SK-N-SH (cell line): ENCODE measurements around the gene IL17REL. TPM values are rescaled to one million over a fixed set of nuclear protein-coding genes. Genes with fewer than 3 reads are reported as not detected.

Experiments used
- CTCF ChIA-PET: fragments of 300-600, 350-600 bp; formaldehyde crosslinking; extraction: SDS; loops from one replicate; lab custom pipeline; 2021; lab: Yijun Ruan, JAX
- POLR2A ChIA-PET: fragments of 350-600 bp; sonication (Branson Sonifier 250); formaldehyde crosslinking; extraction: SDS; loops from one replicate; lab custom pipeline; 2020; ENCODE audit warnings: antibody characterized with exemption, inconsistent platforms; lab: Yijun Ruan, JAX
- DNase-seq: peaks from one replicate; pipeline ENCODE4 v3.0.0; 2012
- H2AFZ ChIP-seq: fragments of 200-600 bp; sonication (generic); 2 replicates; pipeline ENCODE4 v1.8.1; 2016; ENCODE audit warnings: antibody characterized with exemption, mild to moderate bottlenecking, low read depth
- H3F3A ChIP-seq: fragments of 200-600 bp; sonication (generic); replicated peaks from 2 replicates; pipeline ENCODE3; 2016; ENCODE audit warnings: antibody characterized with exemption, mild to moderate bottlenecking; ENCODE audit not compliant: insufficient read depth
- H3K27ac ChIP-seq, 2 experiments: fragments of 200-500 bp in 1 of 2; fragments of 200-600 bp in 1 of 2; sonication (Bioruptor generic) in 1 of 2; sonication (generic), shearing (Covaris generic) in 1 of 2; 2 replicates each; pipeline versions ENCODE4 v1.5.1 to v1.6.1; 2014 to 2016; ENCODE audit warnings: low read depth in 2 of 2, inconsistent platforms in 1 of 2, low read length in 1 of 2, mild to moderate bottlenecking in 1 of 2, mixed read lengths in 1 of 2
- H3K27me3 ChIP-seq: fragments of 200-600 bp; sonication (generic), shearing (Covaris generic); 2 replicates; pipeline ENCODE4 v1.6.1; 2016; ENCODE audit warnings: mixed run types; ENCODE audit not compliant: insufficient read depth
- H3K36me3 ChIP-seq, 2 experiments: fragments of 200-500 bp in 1 of 2; fragments of 200-600 bp in 1 of 2; sonication (Bioruptor generic) in 1 of 2; sonication (generic) in 1 of 2; replicated peaks in 1 of 2; 2 replicates each; pipeline versions ENCODE3 to v1.5.1; 2014 to 2016; ENCODE audit warnings: low read length in 1 of 2, mild to moderate bottlenecking in 1 of 2; ENCODE audit not compliant: insufficient read depth in 2 of 2, control insufficient read depth in 1 of 2
- H3K4me1 ChIP-seq, 2 experiments: fragments of 200-500 bp in 1 of 2; fragments of 200-600 bp in 1 of 2; sonication (Bioruptor generic) in 1 of 2; sonication (generic), shearing (Covaris generic) in 1 of 2; 2 replicates each; pipeline versions ENCODE4 v1.5.1 to v1.6.1; 2014 to 2016; ENCODE audit warnings: low read depth in 1 of 2, low read length in 1 of 2, mixed run types in 1 of 2; ENCODE audit not compliant: insufficient read depth in 2 of 2, control insufficient read depth in 1 of 2
- H3K4me2 ChIP-seq: fragments of 200-600 bp; sonication (generic), shearing (Covaris generic); 2 replicates; pipeline ENCODE4 v1.6.1; 2017; ENCODE audit warnings: mixed run types
- H3K4me3 ChIP-seq, 2 experiments: fragments of 200-500 bp in 1 of 2; fragments of 200-600 bp in 1 of 2; sonication (Bioruptor generic) in 1 of 2; sonication (generic), shearing (Covaris generic) in 1 of 2; 2 replicates each; pipeline versions ENCODE4 v1.5.1 to v1.8.1; 2014 to 2016; ENCODE audit warnings: low read depth in 2 of 2, inconsistent platforms in 1 of 2, low read length in 1 of 2, mild to moderate bottlenecking in 1 of 2, mixed read lengths in 1 of 2, moderate library complexity in 1 of 2
- H3K79me2 ChIP-seq: fragments of 200-600 bp; sonication (generic); 2 replicates; pipeline ENCODE4 v1.8.1; 2017; ENCODE audit warnings: mild to moderate bottlenecking; ENCODE audit not compliant: insufficient read depth
- H3K9ac ChIP-seq: fragments of 200-600 bp; sonication (generic); 2 replicates; pipeline ENCODE4 v1.6.1; 2017; ENCODE audit warnings: mixed run types
- H3K9me2 ChIP-seq: fragments of 200-600 bp; sonication (generic); 2 replicates; pipeline ENCODE4 v1.6.1; 2017; ENCODE audit warnings: mixed run types
- H3K9me3 ChIP-seq: fragments of 200-600 bp; sonication (generic); 2 replicates; pipeline ENCODE4 v1.6.1; 2017; ENCODE audit warnings: mixed run types, mild to moderate bottlenecking, moderate library complexity
- H4K20me1 ChIP-seq: fragments of 200-600 bp; sonication (generic); 2 replicates; pipeline ENCODE4 v1.6.1; 2017; ENCODE audit warnings: mild to moderate bottlenecking, mixed run types; ENCODE audit not compliant: insufficient read depth
- ELF1 ChIP-seq: IDR thresholded peaks from 2 replicates; pipeline ENCODE4 v1.4.0; 2012
- GABPA ChIP-seq: IDR thresholded peaks from 2 replicates; pipeline ENCODE4 v1.4.0; 2012; ENCODE audit warnings: low read depth, mild to moderate bottlenecking
- GATA2 ChIP-seq: sonication (generic); formaldehyde crosslinking; IDR thresholded peaks from 2 replicates; pipeline ENCODE4 v1.5.0; 2020; ENCODE audit warnings: mild to moderate bottlenecking, missing genetic modification reagents
- JUND ChIP-seq: IDR thresholded peaks from 2 replicates; pipeline ENCODE4 v1.4.0; 2012
- NFIC ChIP-seq: IDR thresholded peaks from 2 replicates; pipeline ENCODE4 v1.4.0; 2012; ENCODE audit warnings: borderline replicate concordance
- NRF1 ChIP-seq: IDR thresholded peaks from 2 replicates; pipeline ENCODE4 v1.6.1; 2012; ENCODE audit warnings: low read depth, mild to moderate bottlenecking, low read length
- TCF12 ChIP-seq: IDR thresholded peaks from 2 replicates; pipeline ENCODE4 v1.4.0; 2012
- WGBS: methylation state at CpG from one replicate; pipeline ENCODE4 v1.1.6; 2017; ENCODE audit warnings: low lambda C conversion rate; 5-methylcytosine and 5-hydroxymethylcytosine counted together
- polyA plus RNA-seq, 3 experiments: library from polyadenylated mRNA; depleted of rRNA; stranded (reverse); fragments of >200 nt; gene quantifications; 2 replicates each; pipeline ENCODE4 v1.2.3, GENCODE V29; 2012
- TF ChIP-seq, protein P1 (sequence below): IDR thresholded peaks from 2 replicates; pipeline ENCODE4 v1.4.0; 2012; ENCODE audit warnings: low read depth, borderline replicate concordance

Gene IL17REL
- polyA plus RNA-seq, 1 of the 3 experiments (the other 2 are of a cell fraction): not detected

DNA sequence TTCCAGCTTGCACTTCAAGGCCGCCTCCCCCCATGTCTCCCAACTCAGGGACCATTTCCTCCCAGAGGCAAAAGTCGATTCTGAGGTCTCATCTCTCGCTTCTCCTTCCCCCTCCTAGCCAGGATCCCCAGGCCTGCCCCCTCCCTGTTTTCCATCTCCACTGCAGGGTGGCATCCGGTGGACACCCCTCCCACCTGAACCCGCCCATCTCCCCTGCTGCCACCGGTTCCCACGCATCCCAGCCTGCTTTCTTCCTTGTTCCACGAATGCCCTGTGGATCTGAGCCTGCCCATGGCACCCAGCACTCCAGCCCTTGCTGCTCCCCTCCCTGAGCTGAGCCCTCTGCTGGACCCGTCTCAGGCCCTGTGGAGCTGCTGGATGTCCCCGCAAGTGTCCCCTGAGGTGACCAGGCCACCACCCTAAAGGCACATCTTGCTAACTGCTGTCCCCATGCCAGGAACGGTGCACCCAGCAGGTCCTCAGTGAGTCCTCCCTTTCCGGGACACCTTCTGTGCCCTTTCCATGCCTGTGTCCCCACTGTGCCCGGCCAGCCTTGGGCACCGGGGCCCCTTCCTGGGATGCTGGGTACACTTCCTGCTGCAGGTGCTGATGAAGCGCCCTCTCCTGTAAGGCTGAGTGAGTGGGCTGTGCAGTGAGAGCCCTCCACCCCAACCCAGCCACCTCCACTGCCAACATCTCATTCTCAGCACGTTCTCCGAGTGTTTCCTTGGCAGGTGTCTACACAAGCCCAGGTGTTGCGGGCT is 936 bp downstream of the IL17REL start:
- Histone ChIP-seq H4K20me1 (no peaks in the 10 kb centered on the region), H3K79me2 (no peaks in the 10 kb centered on the region), H3K9ac (no peak overlapping the region), H3K27me3 (peaks cover 60% of the 10 kb centered on the region), H3K4me2 (no peak overlapping the region), H2AFZ (no peak overlapping the region), H3K9me3 (no peaks in the 10 kb centered on the region), H3K27ac (no peak overlapping the region), H3K9me2 (no peaks in the 10 kb centered on the region), H3K36me3 (no peaks in the 10 kb centered on the region), H3K4me3 (no peak overlapping the region), H3K4me1 (no peaks in the 10 kb centered on the region), H3F3A (no peaks in the 10 kb centered on the region)
- 30% methylated on average over 10 of the region's 18 CpGs for WGBS
- no peak for TF ChIP-seq JUND
- no peak for TF ChIP-seq ELF1
- no peak for TF ChIP-seq GATA2 (CRISPR knock-in tag)
- ChIA-PET CTCF (interaction anchor here (0.8 to 3.8 kb wide), 2 partner anchors 19 to 81 kb away, joined by 3 to 20 read pairs; no protein-coding TSS in a partner anchor), POLR2A (no interaction called here)
- DNase-seq: peak; percentile 53

DNA sequence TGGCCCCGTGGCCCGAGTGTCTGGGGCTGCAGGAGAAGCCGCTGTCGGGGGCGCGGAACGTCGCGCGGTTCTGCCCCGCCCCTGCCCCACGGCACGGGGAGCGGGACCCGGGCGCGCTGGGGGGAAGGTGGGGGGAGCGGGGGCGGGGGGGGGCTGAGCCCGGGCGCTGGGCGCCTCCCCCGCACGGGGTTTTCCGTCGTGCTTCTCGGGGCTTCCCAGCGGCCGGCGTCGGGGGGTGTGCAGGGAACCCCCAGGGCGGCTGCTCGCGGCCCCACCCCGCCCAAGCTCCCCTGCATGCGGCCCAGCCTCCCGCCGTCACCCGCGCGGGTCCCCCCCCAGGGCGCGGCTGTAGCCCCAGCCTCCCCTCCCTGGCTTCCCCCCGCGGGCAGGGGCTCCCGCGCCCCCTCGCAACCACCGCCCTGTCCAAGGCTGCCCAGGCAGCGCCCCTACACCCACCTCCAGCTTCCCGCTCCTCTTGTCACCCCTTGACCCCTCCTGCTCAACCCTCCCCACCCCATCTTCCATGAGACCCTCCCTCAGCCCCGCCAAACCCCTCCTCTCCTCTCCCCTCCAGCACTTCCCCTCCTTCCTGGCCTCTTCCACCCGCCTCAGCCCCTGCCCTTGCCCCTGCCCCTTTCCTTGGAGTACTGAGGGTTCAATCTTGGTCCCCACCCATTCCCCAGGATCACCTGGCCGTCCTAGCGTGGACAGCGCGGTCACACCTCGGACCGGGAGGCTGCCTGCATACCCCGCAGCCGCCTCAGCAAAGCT is 1.7 kb downstream of the IL17REL start:
- Histone ChIP-seq H3F3A (no peaks in the 10 kb centered on the region), H3K9me3 (no peaks in the 10 kb centered on the region), H3K27me3 (peaks cover 52% of the 10 kb centered on the region), H2AFZ (no peak overlapping the region), H3K4me3 (no peak overlapping the region), H3K9me2 (no peaks in the 10 kb centered on the region), H3K27ac (no peak overlapping the region), H3K36me3 (no peaks in the 10 kb centered on the region), H3K79me2 (no peaks in the 10 kb centered on the region), H3K9ac (no peak overlapping the region), H4K20me1 (no peaks in the 10 kb centered on the region), H3K4me2 (no peak overlapping the region), H3K4me1 (no peaks in the 10 kb centered on the region)
- ChIA-PET POLR2A (no interaction called here), CTCF (interaction anchor here (0.8 to 3.8 kb wide), 2 partner anchors 19 to 80 kb away, joined by 3 to 20 read pairs; no protein-coding TSS in a partner anchor)
- TF ChIP-seq NRF1 (no peak), NFIC (no peak)
- DNase-seq: no peak
- WGBS: 31% methylated on average over 15 of the region's 61 CpGs

DNA sequence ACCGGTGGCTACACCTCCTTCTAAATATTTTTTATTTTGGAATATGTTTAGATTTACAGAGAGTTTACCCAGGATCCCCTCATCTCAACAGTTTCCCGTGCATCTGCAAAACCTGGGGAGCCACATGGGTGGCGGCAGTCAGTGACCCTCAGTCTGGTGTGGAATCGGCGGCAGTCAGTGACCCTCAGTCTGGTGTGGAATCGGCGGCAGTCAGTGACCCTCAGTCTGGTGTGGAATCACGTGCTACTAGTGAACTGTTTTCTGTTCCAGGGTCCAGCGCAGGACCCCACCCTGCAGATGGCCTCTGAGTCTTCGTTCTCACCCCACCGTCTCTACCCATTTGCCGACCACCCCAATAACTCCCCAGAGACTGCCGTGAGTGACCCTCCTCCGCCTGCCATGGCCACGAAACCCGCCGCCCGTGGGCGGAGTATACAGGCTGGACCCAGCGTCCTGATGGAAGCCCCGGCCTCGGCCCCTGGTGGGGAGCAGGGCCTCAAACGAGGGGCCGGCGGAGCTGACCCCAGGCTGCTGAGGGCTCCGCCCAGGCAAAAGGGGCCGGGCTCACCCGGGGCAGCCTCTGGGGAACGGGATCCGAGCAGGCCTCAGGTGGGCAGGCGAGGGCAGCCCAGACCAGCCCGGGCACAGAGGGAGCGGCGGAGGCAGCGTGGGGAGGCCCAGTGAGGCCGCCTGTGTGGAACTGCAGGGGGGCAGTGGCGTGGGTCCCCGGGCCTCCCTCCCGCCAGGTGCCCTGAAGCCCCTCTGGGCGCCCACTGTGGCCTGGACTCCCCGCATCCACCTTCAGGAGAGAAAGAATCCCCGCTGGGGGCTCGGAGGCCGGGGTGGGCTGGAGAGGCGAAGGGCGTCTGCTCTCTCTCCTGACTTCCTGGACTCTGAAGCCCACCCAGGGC is 2.5 kb downstream of the IL17REL start:
- H3K9me2 ChIP-seq: no peaks in the 10 kb centered on the region
- H3K4me3 ChIP-seq: no peak overlapping the region
- H3K9ac ChIP-seq: no peak overlapping the region
- peak; percentile 44 for DNase-seq
- no peak overlapping the region for H3K27ac ChIP-seq
- no peaks in the 10 kb centered on the region for H4K20me1 ChIP-seq
- POLR2A ChIA-PET: no interaction called here
- CTCF ChIA-PET: interaction anchor here (2.1 to 3.8 kb wide), 2 partner anchors 20 kb away, joined by 8 to 20 read pairs; no protein-coding TSS in a partner anchor
- peaks cover 50% of the 10 kb centered on the region for H3K27me3 ChIP-seq
- H3K4me1 ChIP-seq: no peaks in the 10 kb centered on the region
- TF ChIP-seq GABPA (no peak), TCF12 (no peak)
- TF ChIP-seq, protein P1, sequence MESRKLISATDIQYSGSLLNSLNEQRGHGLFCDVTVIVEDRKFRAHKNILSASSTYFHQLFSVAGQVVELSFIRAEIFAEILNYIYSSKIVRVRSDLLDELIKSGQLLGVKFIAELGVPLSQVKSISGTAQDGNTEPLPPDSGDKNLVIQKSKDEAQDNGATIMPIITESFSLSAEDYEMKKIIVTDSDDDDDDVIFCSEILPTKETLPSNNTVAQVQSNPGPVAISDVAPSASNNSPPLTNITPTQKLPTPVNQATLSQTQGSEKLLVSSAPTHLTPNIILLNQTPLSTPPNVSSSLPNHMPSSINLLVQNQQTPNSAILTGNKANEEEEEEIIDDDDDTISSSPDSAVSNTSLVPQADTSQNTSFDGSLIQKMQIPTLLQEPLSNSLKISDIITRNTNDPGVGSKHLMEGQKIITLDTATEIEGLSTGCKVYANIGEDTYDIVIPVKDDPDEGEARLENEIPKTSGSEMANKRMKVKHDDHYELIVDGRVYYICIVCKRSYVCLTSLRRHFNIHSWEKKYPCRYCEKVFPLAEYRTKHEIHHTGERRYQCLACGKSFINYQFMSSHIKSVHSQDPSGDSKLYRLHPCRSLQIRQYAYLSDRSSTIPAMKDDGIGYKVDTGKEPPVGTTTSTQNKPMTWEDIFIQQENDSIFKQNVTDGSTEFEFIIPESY: no peak
- H3K9me3 ChIP-seq: no peaks in the 10 kb centered on the region
- 78% methylated on average over 24 of the region's 46 CpGs for WGBS
- no peak overlapping the region for H3K4me2 ChIP-seq
- no peak overlapping the region for H2AFZ ChIP-seq
- H3F3A ChIP-seq: no peaks in the 10 kb centered on the region
- H3K36me3 ChIP-seq: no peaks in the 10 kb centered on the region
- no peaks in the 10 kb centered on the region for H3K79me2 ChIP-seq
